Suprapubic skin (tissue), 4 donors: ENCODE measurements around the gene IGSF8.

Source experiments
- POLR2A ChIP-seq, 2 donors: fragments of 450-650 bp; IDR thresholded peaks; one replicate each; pipeline ENCODE4 v1.6.1; 2017; ENCODE audit warnings: antibody characterized with exemption in 2 of 2, mild to moderate bottlenecking in 2 of 2, moderate library complexity in 2 of 2
- POLR2AphosphoS5 ChIP-seq, 3 donors: sonication (generic); formaldehyde crosslinking; IDR thresholded peaks; one replicate each; pipeline ENCODE4 v1.6.1; 2017; ENCODE audit warnings: antibody characterized with exemption in 3 of 3
- TF ChIP-seq, protein P1 (sequence below), 2 donors: fragments of 200-600 bp in 1 of 2; fragments of 450-650 bp in 1 of 2; sonication (generic) in 1 of 2; IDR thresholded peaks; one replicate each; pipeline ENCODE4 v1.5.1; 2016 to 2019; ENCODE audit warnings: antibody characterized with exemption in 2 of 2, mild to moderate bottlenecking in 1 of 2, moderate library complexity in 1 of 2

DNA sequence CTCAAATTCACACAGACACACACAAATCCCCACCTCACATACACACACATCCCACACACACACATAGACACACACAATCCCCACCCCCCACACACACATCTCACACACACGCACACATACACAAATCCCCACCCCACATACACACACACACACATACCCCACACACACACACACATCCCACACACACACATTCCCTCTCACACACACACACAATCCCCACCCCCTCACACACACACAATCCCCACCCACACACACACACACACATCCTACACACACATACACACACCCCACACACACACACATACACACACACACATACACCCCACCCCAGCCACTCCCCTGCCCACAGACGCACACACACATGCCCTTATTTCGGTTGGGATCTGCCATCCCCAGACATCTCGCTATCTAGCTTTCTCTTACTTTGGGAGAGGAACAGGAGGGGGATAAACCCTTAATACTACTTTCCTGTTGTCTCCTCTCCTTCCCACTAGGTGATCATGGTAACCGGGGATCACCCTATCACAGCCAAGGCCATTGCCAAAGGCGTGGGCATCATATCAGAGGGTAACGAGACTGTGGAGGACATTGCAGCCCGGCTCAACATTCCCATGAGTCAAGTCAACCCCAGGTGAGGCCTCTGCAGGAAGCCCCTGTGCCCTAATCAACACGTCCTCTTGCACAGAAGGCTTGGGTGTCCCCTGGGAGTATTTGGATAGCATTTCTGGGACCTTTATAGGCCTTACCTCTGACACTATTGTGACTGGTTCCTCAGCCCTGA is 35.8 kb upstream of the IGSF8 start:
- TF ChIP-seq POLR2A (IDR thresholded peaks at IDR 0.05), result no peak
- TF ChIP-seq, protein P1, sequence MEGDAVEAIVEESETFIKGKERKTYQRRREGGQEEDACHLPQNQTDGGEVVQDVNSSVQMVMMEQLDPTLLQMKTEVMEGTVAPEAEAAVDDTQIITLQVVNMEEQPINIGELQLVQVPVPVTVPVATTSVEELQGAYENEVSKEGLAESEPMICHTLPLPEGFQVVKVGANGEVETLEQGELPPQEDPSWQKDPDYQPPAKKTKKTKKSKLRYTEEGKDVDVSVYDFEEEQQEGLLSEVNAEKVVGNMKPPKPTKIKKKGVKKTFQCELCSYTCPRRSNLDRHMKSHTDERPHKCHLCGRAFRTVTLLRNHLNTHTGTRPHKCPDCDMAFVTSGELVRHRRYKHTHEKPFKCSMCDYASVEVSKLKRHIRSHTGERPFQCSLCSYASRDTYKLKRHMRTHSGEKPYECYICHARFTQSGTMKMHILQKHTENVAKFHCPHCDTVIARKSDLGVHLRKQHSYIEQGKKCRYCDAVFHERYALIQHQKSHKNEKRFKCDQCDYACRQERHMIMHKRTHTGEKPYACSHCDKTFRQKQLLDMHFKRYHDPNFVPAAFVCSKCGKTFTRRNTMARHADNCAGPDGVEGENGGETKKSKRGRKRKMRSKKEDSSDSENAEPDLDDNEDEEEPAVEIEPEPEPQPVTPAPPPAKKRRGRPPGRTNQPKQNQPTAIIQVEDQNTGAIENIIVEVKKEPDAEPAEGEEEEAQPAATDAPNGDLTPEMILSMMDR (IDR thresholded peaks at IDR 0.05), result no peak
- TF ChIP-seq POLR2AphosphoS5 (IDR thresholded peaks at IDR 0.05), result no peak
